VCaP (cell line): ENCODE results near the gene HHAT.
"Not testable (repeated sequence)": the region's sequence is repeated elsewhere in the genome, so short reads cannot be mapped to it uniquely, and the experiment has no call there.

Source experiments
- H3K27ac ChIP-seq: fragments of 450-650 bp; 2 replicates; pipeline ENCODE4 v1.5.1; 2017
- CTCF ChIP-seq: fragments of 450-650 bp; conservative IDR thresholded peaks from 2 replicates; pipeline ENCODE4 v1.5.1; 2017; ENCODE audit warnings: mild to moderate bottlenecking, moderate library complexity

Gene HHAT

GRCh38 chr1:210418863-210419650, 90.4 kb downstream of the HHAT start:
- TF ChIP-seq CTCF: no peak

GRCh38 chr1:210426696-210427095, 98.0 kb downstream of the HHAT start:
- H3K27ac ChIP-seq: not testable (repeated sequence)

More at GRCh38 chr1:210418863-210419650, 90.4 kb downstream of the HHAT start:
- peak overlapping the region; percentile 84 for H3K27ac ChIP-seq

- H3K27ac ChIP-seq: no peak overlapping the region
- TF ChIP-seq CTCF: no peak
Measured at GRCh38 chr1:210428696-210429095, 100.0 kb downstream of the HHAT start.

- H3K27ac ChIP-seq: no peak overlapping the region
- TF ChIP-seq CTCF: no peak
Measured at GRCh38 chr1:210434223-210434622, 105.5 kb downstream of the HHAT start.

- no peak overlapping the region for H3K27ac ChIP-seq
- no peak for TF ChIP-seq CTCF
Measured at GRCh38 chr1:210437111-210437510, 108.4 kb downstream of the HHAT start.

- no peak overlapping the region for H3K27ac ChIP-seq
- no peak for TF ChIP-seq CTCF
Measured at GRCh38 chr1:210437781-210438180, 109.1 kb downstream of the HHAT start.

GRCh38 chr1:210438928-210439841, 110.5 kb downstream of the HHAT start:
- no peak for TF ChIP-seq CTCF
- H3K27ac ChIP-seq: no peak overlapping the region
